Ovary (tissue), 9 donors: ENCODE data around the gene COL5A1. TPM values are rescaled to one million over a fixed set of nuclear protein-coding genes. Genes with fewer than 3 reads are reported as not detected.

Experiments
- DNase-seq, 5 donors: peaks; one replicate each; pipeline ENCODE4 v3.0.0-alpha.2; 2019 to 2020
- H3K27ac ChIP-seq, 2 donors: fragments of 200-600 bp; one replicate each; pipeline versions ENCODE4 v1.5.1 to v1.8.0; 2019 to 2022
- H3K27me3 ChIP-seq: fragments of 200-600 bp; one replicate; pipeline ENCODE4 v1.8.0; 2022
- H3K36me3 ChIP-seq: fragments of 200-600 bp; sonication (generic); one replicate; pipeline ENCODE4 v1.5.1; 2019
- H3K4me1 ChIP-seq: one replicate; pipeline ENCODE4 v1.8.1; 2013; ENCODE audit warnings: mild to moderate bottlenecking, moderate library complexity; ENCODE audit not compliant: insufficient read depth
- H3K4me3 ChIP-seq: fragments of 200-600 bp; sonication (generic); one replicate; pipeline ENCODE4 v1.5.1; 2017
- H3K9me3 ChIP-seq, 2 donors: fragments of 200-600 bp in 1 of 2; sonication (generic) in 1 of 2; one replicate each; pipeline versions ENCODE4 v1.5.1 to v1.8.1; 2013 to 2019; ENCODE audit warnings: mild to moderate bottlenecking in 1 of 2, moderate library complexity in 1 of 2
- EP300 ChIP-seq: sonication (generic); formaldehyde crosslinking; IDR thresholded peaks from one replicate; pipeline ENCODE4 v1.6.1; 2017; ENCODE audit warnings: antibody characterized with exemption
- POLR2A ChIP-seq: fragments of 450-650 bp; IDR thresholded peaks from one replicate; pipeline ENCODE4 v1.6.1; 2017; ENCODE audit warnings: antibody characterized with exemption, mild to moderate bottlenecking, moderate library complexity
- WGBS, 3 donors: extraction: QIAGEN DNeasy Blood & Tissue Kit in 1 of 3; methylation state at CpG; one replicate each; pipeline versions ENCODE4 v1.1.5 to v1.1.7; 2013 to 2017; 5-methylcytosine and 5-hydroxymethylcytosine counted together
- intact Hi-C, 4 donors: fragments of 100-400 bp; cut with DNase I; formaldehyde crosslinking; loops; one replicate each; pipeline versions ENCODE4 v1.11.0 to v1.15.1; 2022 to 2023
- polyA plus RNA-seq, 2 donors: library from polyadenylated mRNA; stranded (reverse); fragments of 200-250 nt in 1 of 2; fragments of 350-450 nt in 1 of 2; fragmentation: Illumina TruSeq in 1 of 2; extraction: RNeasy Lipid Tissue Mini Kit (QIAGEN cat#74804) in 1 of 2; gene quantifications; one replicate each; pipeline ENCODE4 v1.2.3, GENCODE V29; 2013 to 2014
- total RNA-seq, 7 donors: library from RNA; depleted of rRNA in 2 of 7; stranded (reverse); fragments of >200 nt in 2 of 7; fragmentation: NEBNext Ultra II Directional in 3 of 7; extraction: Animal tissue kit (Norgen Biotek cat#: 25700) in 3 of 7; gene quantifications; one replicate each; pipeline versions ENCODE4 v1.1.0 to v1.2.4, GENCODE V29; 2016 to 2023
- TF ChIP-seq, protein P1 (sequence below), 3 donors: fragments of 450-650 bp in 2 of 3; fragments of 200-600 bp in 1 of 3; IDR thresholded peaks; one replicate each; pipeline versions ENCODE4 v1.5.1 to v1.8.0; 2016 to 2022; ENCODE audit warnings: antibody characterized with exemption in 3 of 3, mild to moderate bottlenecking in 1 of 3
- donor health status: DM: no; HTN: no; CAD: no; lungs with moderate emphysema.
- donor health status: DM: no; HTN: no; CAD: no.
- donor health status: Bipolar disorder and iron deficiency.
- donor health status: DM: yes; HTN: yes; CAD: no.
- donor health status: DM: no; HTN: no; CAD: no.
- donor health status: DM: yes; HTN: yes; CAD: no.

Gene COL5A1
- total and polyA plus RNA-seq, 9 donors: 28.1 to 117 (median 54.6) TPM

- no peak for TF ChIP-seq EP300
- TF ChIP-seq, protein P1, sequence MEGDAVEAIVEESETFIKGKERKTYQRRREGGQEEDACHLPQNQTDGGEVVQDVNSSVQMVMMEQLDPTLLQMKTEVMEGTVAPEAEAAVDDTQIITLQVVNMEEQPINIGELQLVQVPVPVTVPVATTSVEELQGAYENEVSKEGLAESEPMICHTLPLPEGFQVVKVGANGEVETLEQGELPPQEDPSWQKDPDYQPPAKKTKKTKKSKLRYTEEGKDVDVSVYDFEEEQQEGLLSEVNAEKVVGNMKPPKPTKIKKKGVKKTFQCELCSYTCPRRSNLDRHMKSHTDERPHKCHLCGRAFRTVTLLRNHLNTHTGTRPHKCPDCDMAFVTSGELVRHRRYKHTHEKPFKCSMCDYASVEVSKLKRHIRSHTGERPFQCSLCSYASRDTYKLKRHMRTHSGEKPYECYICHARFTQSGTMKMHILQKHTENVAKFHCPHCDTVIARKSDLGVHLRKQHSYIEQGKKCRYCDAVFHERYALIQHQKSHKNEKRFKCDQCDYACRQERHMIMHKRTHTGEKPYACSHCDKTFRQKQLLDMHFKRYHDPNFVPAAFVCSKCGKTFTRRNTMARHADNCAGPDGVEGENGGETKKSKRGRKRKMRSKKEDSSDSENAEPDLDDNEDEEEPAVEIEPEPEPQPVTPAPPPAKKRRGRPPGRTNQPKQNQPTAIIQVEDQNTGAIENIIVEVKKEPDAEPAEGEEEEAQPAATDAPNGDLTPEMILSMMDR (IDR thresholded peaks at IDR 0.05): no peak
- TF ChIP-seq POLR2A: no peak
- 53 to 60% (median 57%) methylated on average over 6 of the region's 6 CpGs for WGBS, 3 donors
- intact Hi-C loops: no loop called here
- no peak overlapping the region for H3K4me3 ChIP-seq
- DNase-seq: peak in 4 of 5 donors; percentile 33 to 60 (median 46)
- H3K36me3 ChIP-seq: no peaks in the 10 kb centered on the region
- no peaks in the 10 kb centered on the region for H3K27me3 ChIP-seq
- H3K9me3 ChIP-seq: no peaks in the 10 kb centered on the region
- peaks cover 6% of the 10 kb centered on the region for H3K4me1 ChIP-seq
- no peak overlapping the region for H3K27ac ChIP-seq
These were observed 211.5 kb downstream of the COL5A1 start for GRCh38 chr9:134852906-134853654.

- Histone ChIP-seq H3K27ac (no peak overlapping the region), H3K36me3 (no peaks in the 10 kb centered on the region), H3K4me3 (no peak overlapping the region), H3K27me3 (no peaks in the 10 kb centered on the region), H3K4me1 (peaks cover 10% of the 10 kb centered on the region), H3K9me3 (no peaks in the 10 kb centered on the region)
- WGBS, 3 donors: 83 to 91% (median 87%) methylated on average over 6 of the region's 6 CpGs
- intact Hi-C loops: no loop called here
- peak in 3 of 5 donors; percentile 9 to 18 (median 12) for DNase-seq
- TF ChIP-seq, protein P1 (IDR thresholded peaks at IDR 0.05): no peak
- TF ChIP-seq POLR2A (no peak), EP300 (no peak)
These were observed 212.3 kb downstream of the COL5A1 start for GRCh38 chr9:134853893-134854292.

DNA sequence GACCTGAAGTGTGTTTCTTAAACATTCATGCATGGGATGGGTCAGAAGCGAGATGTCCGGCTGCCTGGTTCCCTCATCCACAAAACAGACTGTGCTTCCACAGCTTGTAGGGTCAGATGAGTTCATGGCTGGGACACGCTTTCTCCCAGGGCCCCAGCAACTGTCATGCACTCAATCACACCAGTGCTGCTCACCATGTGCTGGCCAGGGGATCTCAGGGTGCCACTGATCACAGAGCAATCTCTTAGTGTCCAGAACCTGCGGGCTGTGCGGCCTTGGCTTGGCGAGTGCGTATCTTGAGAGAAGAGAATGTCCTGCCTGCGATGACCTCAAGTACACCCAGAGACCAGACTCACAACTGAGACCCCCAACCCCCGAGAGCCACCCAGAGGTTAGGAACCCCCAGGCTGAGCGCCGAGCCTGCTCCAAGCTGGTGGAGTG is 213.0 kb downstream of the COL5A1 start:
- no peaks in the 10 kb centered on the region for H3K27me3 ChIP-seq
- intact Hi-C loops: no loop called here
- H3K4me3 ChIP-seq: no peak overlapping the region
- H3K4me1 ChIP-seq: peaks cover 10% of the 10 kb centered on the region
- TF ChIP-seq, protein P1 (IDR thresholded peaks at IDR 0.05): no peak
- TF ChIP-seq EP300: no peak
- no peak for TF ChIP-seq POLR2A
- H3K36me3 ChIP-seq: no peaks in the 10 kb centered on the region
- WGBS, 3 donors: 94 to 95% (median 94%) methylated on average over 11 of the region's 11 CpGs
- DNase-seq: peak in 3 of 5 donors; percentile 8 to 29 (median 10)
- no peak overlapping the region for H3K27ac ChIP-seq
- no peaks in the 10 kb centered on the region for H3K9me3 ChIP-seq

GRCh38 chr9:134855231-134855899 is 213.8 kb downstream of the COL5A1 start:
- peaks cover 11% of the 10 kb centered on the region for H3K4me1 ChIP-seq
- no peak for TF ChIP-seq EP300
- TF ChIP-seq, protein P1 (IDR thresholded peaks at IDR 0.05): no peak
- no peak for TF ChIP-seq POLR2A
- WGBS, 3 donors: 79 to 80% (median 79%) methylated on average over 18 of the region's 18 CpGs
- peak in 3 of 5 donors; percentile 13 to 28 (median 24) for DNase-seq
- intact Hi-C loops: no loop called here
- no peaks in the 10 kb centered on the region for H3K9me3 ChIP-seq
- H3K36me3 ChIP-seq: no peaks in the 10 kb centered on the region
- H3K27me3 ChIP-seq: no peaks in the 10 kb centered on the region
- no peak overlapping the region for H3K4me3 ChIP-seq
- no peak overlapping the region for H3K27ac ChIP-seq
